CD4-positive, alpha-beta T cell treated with Interleukin-6 for 4 hours (primary cell): ENCODE measurements around the gene MRPS21.

Source experiments
- DNase-seq: peaks from one replicate; pipeline ENCODE4 v3.0.0-alpha.2; 2020; ENCODE audit warnings: mixed read lengths

MRPS21 gene

DNA sequence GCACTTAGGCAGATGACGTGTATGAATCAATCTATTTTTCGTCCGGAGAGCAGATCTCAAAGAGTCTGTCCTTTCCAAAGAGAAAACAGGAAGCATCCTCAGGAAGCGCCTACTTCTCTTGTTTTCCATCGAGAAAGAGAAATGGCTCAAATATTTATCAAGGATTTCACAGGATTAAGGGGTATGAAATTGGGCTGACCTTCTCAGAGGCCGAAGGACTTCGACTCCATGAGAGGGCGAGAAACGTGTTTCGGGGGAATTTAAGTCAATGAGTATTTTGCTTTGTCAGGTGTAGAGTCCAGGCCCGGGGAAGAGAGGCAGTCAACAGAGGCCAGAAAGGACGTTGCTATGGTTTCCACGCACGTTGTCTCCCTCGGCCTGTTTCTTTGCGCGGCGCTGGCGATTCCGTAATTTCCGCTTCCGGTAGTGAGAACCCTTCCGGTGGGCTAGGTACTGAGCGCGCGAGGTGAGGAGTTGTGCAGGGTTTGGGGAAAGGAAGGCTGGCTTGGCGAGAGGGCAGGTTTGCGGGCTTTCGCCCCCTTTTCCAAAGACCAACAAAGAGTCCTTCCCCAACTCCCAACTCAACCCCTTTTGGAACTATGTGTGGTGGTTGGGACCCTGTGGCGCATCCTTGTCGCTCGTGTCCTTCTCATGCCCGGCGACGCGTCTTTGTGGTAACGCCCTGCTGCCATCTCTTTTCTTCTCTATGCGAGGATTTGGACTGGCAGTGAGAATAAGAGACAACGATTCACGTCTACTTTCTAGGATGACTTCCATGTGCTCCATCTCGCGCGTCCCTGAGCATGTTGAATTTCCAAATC, at the start of gene MRPS21:
MRPS21 (plus strand) TSS at position 429 of the 821 bp plus-strand sequence. CDS start 506 bp downstream, outside the sequence.
- peak; percentile 85 for DNase-seq

DNA sequence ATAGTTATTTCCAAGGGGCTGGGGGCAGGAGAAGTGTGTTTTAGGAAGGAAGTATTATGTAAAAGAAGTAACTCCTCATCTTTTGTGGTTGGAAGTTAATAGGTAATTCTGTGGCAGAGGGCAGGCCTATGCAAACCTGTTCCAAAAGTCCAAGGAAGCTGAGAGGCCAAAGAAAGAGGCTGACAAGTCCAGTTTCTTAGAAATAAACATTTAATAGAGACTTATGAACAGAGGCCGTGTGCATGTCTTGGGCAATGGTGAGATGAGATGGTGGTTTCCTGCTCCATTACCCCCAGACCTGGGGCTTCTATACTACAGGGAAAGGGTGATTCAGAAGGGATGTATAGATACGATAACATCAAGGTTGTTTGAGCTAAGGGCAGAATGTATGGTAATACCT, 43.7 kb upstream of the MRPS21 start:
- no peak for DNase-seq

DNA sequence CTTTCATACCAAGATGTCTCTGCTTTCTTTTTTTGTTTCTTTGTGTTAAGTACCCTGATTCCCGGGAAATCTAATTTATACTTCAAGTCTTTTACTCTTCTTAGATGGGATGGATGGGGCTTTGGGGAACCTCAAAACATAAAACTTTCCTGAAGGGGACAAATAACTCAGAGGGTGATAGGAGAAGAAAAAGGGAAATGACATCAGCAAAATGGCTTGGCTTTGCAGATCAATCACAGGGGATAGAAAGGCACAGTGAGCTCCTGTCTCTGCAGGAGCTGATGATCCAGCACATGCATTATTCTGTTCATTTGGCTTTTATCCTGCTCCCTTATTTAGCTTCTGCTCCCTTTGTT, 37.5 kb upstream of the MRPS21 start:
- DNase-seq: no peak

DNA sequence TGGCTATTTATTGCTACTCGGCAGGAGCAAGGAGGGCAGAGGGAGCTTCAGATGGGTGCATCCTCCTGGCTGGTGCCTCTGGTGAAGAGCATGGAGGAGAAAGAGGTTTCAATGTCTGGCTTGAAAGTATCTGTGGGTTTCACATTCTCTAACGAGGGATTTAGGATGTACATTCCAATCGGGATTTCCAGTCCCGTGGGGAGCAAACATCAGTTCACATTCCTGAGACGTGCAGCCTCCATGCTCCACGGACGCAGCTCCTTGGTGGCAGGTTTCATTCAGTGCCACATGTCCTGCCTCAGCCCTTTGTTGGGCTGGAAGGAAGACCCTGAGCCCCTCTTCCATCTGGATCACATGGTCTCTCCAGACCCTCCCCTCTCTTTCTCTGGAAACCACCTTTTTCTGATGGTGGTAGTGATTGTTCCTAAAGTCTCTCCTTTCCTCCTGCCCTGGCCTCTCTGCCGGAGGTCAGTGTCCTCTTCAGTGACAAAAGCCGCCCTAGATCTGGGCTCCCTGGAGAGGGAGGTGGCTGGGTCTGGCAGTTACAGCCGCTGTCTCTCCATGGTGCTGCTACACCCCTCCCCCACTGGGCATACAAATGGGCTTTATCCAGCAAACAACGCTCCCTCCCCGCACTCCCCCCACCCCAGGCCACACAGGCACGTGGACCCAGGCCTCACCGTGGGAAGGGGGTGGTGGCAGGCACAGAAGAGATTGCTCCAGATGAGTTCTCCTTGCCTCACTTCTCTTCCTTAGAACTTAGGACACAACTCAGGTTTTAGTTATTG, 36.9 kb upstream of the MRPS21 start:
- DNase-seq: no peak

DNA sequence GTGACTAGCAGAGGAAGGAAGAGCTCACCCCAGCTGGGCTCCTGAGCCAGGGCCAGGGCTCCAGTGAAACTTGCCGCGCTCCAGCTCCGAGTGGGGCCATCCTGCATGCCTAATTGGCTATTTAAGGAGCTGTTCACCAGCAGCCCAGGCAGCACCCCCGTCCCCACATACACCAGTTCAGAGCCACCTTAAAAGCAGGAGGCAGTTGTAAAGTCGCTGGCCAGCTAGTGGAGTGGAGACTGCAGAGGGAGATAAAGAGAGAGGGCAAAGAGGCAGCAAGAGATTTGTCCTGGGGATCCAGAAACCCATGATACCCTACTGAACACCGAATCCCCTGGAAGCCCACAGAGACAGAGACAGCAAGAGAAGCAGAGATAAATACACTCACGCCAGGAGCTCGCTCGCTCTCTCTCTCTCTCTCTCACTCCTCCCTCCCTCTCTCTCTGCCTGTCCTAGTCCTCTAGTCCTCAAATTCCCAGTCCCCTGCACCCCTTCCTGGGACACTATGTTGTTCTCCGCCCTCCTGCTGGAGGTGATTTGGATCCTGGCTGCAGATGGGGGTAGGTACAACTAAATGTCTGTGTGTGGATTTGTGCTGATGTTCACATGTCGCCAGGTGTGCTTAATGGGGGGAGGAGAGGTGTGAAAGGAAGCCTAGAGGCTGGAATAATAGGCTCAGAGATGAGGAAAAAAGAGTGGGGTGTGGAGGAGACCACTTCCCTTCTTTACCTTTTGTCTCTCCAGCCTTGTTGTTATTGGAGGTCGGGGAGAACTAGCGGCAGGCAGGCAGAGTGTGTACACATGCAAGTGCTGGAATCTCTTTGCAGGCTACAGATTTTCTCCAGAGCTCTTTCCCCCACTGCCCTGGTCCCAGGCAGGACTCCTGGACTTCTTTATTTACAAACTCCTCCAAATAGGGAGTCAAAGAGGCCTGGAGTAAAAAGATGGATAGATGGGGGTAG, 35.8 kb upstream of the MRPS21 start, which contains the start of gene CA14:
CA14 (plus strand) TSS at position 151 of the 962 bp plus-strand sequence; CDS start at position 506, 355 bp downstream.
- no peak for DNase-seq

DNA sequence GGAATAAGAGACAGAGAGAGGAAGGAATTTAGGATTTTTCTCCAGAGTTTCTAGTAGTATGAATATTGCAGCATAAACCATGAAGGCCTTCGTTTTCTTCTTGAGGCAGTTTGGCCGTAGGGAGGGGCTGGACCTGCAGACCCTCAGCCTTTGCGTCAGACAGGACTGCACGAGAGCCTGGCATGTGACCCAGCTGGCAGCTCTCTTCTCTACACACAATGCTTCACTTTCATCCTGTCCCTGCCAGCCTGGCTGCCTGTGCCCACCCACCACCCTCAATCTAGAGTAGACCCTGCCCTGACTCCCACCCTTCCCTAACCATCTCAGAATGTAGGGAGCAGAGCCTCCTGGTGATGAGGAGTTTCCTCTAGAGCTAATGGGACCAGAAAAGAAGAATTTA, 34.4 kb upstream of the MRPS21 start:
- no peak for DNase-seq

DNA sequence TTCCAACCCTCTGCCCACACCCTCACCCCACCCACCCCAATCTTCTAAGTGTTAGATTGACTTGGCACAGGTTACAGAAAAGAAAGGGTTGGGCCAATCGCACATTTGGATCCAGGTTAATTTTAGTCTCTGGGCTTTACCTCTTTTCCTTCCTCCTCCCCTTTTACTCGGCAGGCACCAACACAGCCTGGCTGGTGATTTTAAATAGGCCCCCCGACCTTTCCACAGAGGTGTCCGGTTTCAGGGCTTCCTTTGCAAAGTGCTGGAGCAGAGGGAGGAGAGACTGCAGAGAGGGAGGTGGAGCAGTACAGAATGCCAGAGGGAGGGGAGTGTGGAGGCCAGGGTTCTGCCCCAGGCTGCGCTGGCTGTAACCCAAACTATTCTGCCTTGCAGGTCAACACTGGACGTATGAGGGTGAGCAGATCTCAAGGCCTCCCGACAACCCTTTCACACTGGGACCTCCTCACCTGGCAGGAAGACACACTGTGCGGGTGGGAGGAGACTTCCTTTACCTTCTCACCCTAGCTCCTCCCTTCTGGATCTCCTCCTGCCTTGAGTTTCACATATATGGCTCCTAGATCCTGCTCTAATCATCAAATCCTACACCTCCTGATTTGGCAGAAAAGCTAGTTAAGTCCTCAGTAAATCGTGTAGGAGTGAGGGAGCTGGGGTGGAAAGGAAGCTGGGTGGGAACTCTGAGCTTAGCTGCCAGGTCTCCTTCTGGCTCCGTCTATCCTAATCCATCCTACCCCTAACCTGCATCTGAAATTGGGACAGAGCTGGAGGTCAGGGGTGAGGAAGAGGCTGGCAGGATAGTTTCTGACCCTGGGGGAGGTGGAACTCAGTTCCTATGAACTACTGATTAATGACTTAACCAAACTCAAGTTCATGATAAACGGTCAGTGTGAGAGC, 33.6 kb upstream of the MRPS21 start:
- DNase-seq: no peak

DNA sequence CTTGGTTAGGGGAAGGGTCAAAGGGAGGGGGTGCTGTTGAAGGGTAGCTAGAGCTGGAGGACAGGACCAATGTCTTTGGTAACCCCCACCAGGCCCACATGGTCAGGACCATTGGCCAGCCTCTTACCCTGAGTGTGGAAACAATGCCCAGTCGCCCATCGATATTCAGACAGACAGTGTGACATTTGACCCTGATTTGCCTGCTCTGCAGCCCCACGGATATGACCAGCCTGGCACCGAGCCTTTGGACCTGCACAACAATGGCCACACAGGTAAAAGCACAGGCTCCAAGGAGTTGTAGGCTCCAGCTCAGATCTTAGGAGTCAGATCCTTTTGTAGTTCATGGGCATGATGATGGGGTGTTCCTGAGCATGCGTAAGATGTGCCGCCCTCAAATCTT, 32.3 kb upstream of the MRPS21 start:
- no peak for DNase-seq

DNA sequence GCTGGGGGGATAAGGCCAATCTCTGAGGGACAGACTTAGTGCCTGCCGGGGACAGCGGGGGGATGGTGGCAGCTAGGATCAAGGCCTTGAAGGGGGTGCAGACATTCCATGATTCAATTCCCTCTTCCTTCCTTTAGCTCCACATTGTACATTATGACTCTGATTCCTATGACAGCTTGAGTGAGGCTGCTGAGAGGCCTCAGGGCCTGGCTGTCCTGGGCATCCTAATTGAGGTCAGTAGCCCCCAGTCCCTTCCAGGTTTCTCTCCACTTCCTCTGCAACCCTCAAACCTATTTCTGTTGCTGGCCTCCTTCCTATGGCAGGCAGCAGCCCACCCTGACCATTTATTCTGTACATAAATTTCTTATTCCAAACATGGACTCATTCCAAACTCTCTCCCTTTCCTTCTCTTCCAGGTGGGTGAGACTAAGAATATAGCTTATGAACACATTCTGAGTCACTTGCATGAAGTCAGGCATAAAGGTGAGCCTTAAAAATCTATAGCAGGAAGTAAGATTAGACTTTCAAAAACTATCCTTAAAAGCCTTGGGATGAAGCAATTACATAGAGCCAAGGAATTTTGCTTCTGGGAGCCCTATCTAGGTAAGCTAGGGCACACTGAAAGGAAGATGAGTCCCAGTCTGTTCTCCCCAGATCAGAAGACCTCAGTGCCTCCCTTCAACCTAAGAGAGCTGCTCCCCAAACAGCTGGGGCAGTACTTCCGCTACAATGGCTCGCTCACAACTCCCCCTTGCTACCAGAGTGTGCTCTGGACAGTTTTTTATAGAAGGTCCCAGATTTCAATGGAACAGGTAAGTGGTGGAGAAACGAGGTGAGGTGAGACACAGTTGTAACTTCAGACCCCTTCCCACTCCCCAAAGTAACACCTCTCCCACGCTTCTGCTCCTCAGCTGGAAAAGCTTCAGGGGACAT, 31.0 kb upstream of the MRPS21 start:
- DNase-seq: no peak

DNA sequence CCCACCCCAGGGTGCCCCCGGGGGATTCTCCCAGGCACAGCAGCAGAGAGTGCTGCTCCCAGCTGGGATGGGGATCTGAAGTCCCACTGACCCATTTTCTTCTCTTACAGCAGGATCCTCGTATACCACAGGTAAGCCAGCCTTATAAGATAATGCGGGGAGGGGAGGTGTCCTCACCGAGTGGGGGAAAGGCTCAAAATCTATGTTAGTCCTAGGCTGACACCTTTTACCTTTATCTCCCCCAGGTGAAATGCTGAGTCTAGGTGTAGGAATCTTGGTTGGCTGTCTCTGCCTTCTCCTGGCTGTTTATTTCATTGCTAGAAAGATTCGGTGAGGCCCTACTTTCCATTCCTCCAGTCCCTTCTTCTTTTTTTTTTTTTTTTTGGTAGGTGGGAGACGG, 30.1 kb upstream of the MRPS21 start:
- DNase-seq: no peak

DNA sequence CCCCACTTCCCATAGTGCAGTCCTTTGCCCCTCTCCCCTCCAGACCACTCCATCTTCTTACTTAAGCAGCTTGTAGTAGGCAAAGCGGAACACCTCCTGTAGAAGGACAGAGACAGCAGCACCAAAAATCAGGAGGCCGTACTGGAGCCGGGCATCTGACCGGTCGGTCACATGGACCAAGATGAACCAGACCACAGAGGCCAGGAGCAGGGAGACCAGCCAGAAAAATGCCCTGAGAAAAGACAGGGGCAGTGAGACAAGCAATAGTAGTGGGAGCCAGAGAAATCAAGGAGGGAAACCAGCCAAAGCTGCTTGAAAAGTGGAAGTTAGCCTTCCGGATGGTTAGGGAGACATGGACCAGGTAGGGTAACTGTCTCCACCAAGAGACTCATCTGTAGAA, 25.8 kb upstream of the MRPS21 start:
- no peak for DNase-seq

DNA sequence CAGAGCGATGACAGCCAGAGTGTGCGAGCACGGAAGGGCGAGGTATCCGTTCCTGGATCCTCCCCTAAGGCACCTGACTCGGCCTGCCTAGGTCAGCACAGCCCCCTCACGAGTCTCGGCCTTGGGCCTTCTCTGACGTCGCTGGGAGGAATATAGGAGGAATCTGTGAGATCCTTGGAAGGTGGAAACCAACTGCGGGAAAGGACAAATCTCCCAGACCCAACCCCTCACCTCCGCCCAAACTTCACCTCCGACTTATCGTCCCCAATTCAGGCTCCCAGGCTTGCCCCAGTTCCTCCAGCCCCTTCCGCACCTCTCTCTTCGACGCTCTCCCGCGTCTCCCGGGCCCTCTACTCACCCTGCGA, 25.3 kb upstream of the MRPS21 start:
- peak; percentile 37 for DNase-seq

DNA sequence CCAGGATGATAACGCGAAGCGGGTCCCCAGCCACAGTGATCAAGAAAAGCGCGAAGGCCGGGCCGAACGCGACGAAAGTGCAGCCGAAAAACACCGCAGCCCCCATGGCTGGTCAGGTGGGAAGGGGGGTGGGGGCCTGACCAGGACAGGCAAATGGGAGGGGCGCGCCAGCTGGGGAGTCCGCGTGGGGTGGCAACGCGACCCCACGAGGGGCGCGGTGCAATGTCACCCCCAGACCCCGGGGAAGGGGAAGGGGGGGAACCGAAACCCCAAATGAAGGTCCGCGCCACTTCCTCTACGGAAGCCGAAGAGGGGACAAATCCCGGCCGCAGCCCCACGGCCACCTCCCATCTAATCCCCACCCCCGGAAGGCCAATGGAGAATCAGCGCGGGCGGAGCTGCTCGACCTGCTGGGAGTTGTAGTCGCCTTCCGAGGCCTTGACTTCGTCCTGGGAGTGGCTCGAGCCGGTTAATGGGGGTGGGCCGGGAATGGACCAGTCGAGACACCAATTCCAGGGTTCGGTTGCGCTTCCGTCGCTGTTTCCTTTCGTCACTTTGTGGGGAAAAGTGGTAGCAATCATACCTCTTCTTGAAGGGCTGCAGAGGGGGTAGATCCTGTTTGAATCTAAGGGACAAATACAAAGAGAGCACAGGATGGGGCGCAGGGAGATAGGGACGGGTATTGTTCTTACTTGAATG, 24.8 kb upstream of the MRPS21 start, which contains the start of gene APH1A:
APH1A (minus strand) TSS at position 312 of the 699 bp plus-strand sequence; CDS start at position 106, 206 bp downstream.
- peak; percentile 95 for DNase-seq

DNA sequence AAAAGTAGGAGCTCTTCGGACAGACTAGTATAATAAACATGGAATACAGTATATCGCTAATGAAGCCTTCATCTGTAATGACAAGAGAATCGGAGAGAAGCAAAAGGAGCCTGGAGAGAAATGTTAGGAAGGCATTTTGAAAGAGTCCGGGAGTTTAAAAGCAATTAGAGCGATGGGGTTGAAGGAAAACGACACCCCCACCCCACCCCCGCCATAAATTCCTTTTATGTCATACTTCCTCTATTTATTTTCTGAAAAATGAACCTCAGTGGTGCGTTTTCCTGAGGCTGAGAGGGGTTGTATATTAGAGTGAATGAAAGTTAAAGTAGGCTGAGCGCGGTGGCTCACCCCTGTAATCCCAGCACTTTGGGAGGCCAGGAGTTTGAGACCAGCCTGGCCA, 24.2 kb upstream of the MRPS21 start:
- no peak for DNase-seq

DNA sequence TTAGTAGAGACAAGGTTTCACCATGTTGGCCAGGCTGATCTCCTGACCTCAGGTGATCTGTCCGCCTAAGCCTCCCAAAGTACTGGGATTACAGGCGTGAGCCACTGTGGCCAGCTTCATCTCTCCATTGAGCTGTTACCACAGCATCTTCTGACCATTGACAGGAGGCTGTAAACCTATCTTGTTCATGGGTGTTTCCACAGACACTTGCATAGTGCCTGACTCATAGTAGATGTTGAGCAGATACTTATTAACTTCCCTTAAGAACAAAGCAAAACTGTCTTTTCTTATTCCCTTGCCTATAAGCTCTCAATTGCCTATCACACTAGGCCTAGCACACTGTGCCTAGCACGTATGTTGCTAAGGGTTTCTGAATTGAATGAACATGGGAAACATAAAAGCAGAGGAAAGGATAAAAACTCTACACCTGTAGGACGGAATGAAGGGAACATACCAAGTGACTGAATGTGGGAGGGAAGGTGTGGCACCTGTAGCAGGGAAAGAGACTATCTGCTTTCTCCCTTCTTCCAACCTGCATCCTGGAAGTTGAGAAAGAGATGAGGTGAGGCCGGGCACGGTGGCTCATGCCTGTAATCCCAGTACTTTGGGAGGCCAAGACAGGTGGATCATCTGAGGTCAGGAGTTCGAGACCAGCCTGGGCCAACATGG, 22.2 kb upstream of the MRPS21 start:
- DNase-seq: no peak

DNA sequence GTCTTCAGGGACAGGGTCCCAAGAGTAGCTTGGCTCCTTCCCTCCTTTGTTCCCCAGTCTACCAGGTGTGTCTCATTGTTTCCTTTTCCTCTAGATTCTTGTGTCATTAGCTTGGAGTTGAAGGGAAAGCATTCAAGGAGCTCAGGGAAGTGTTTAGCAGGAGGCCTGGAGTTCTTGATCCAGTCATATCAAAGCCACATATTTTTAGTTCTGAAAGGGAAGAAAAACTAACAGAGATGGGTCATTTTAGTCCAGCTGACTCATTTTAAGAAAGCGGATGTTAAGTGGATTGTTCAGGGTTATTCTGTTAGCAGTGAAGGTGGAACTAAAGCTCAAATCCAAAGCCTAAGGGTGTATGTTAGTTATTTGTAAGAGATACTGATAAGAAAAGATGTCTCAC, 20.4 kb upstream of the MRPS21 start:
- no peak for DNase-seq

DNA sequence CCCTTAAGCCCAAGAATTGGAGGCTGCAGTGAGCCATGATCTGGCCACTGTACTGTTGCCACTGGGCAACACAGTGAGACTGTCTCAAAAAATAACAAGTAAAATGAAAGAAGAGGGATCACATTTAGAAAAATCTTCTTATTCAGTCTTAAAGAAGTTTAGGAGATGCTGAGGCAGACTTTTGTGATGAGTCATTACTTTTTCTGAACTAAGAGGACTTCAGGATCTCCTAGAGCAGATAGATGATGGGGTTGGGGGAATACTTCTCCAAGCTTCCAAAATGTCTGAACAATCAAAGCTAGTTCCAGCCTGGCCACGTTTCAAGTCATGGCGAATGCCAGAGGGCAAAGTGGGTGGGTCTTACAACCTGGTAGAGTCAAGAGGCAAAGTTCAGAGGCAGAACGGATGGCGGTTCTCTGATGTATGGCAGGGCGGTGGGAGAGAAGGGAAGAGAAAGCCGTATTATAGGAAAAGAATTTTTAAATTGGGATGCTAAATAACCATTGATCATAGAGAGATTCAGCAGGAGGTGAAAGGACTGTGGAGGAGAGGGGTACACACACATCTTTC, 13.4 kb upstream of the MRPS21 start:
- no peak for DNase-seq

DNA sequence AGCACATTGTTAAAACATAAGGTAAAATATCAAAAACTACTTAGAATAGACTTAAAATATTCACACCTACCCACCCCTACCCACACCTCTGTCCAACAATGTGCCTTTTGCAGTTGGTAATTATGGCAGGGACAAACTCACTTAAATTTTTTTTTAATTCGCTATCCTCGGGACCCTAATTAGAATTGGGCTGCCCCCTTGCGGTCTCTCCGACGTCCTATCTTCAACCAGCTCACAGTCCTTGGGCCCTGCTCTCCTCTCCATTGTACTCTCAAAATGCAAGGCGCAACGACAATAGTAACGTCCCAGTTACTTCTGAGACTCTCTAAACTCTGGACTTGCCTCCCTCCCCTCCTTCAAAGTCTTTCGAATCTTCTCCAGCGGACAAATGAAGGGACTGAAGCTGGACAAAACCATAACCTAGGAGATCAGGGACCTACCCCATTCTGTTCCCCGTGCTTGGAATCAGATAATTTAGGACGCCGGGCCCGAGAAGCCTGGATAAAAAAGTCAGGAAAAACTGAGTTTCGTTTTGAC, 12.4 kb upstream of the MRPS21 start:
- DNase-seq: peak; percentile 76
